A549 (cell line): ENCODE results near the gene PASK. TPM values are rescaled to one million over a fixed set of nuclear protein-coding genes. Genes with fewer than 3 reads are reported as not detected.

Source experiments
- ATAC-seq, 2 experiments: fragments of 200-7000 bp in 1 of 2; fragments of >200 bp in 1 of 2; cut with Nextera tagmentation in 1 of 2; cut with Tn5 transposase in 1 of 2; 3 replicates each; pipeline versions ENCODE4 v1.8.0 to v1.9.1; 2018 to 2020; ENCODE audit warnings: mild to moderate bottlenecking in 1 of 2, moderate library complexity in 1 of 2
- CTCF ChIA-PET: fragments of 300-600 bp; sonication (Branson Sonifier 250); formaldehyde crosslinking; extraction: SDS; loops from one replicate; lab custom pipeline; 2021; ENCODE audit warnings: antibody characterized with exemption, inconsistent platforms; lab: Yijun Ruan, JAX
- POLR2A ChIA-PET: fragments of 350-600 bp; formaldehyde crosslinking; extraction: SDS; loops from one replicate; lab custom pipeline; 2021; ENCODE audit warnings: antibody characterized with exemption, inconsistent platforms; lab: Yijun Ruan, JAX
- DNase-seq, 2 experiments: peaks; one replicate each; pipeline versions ENCODE4 v3.0.0 to v3.0.0-alpha.2; 2011 to 2016; ENCODE audit warnings: low read depth in 1 of 2, low spot score in 1 of 2
- FAIRE-seq: peaks from 2 replicates; lab custom pipeline; 2011; peaks lifted over from hg19 to GRCh38; lab: Jason Lieb, UNC
- H3K27ac ChIP-seq, 2 experiments: fragments of >200 bp; sonication (Bioruptor Twin); formaldehyde crosslinking; 3 replicates each; pipeline ENCODE4 v1.5.1; 2016 to 2017
- H3K4me1 ChIP-seq: fragments of >200 bp; sonication (Bioruptor Twin); formaldehyde crosslinking; 3 replicates; pipeline ENCODE4 v1.6.1; 2016
- H3K4me2 ChIP-seq: fragments of >200 bp; sonication (Bioruptor Twin); formaldehyde crosslinking; 3 replicates; pipeline ENCODE4 v1.6.1; 2016
- H3K4me3 ChIP-seq: fragments of >200 bp; sonication (Bioruptor Twin); formaldehyde crosslinking; 3 replicates; pipeline ENCODE4 v1.5.1; 2016
- H3K9me3 ChIP-seq: fragments of >200 bp; sonication (Bioruptor Twin); formaldehyde crosslinking; 3 replicates; pipeline ENCODE4 v1.6.1; 2016
- ATOH8 ChIP-seq: fragments of 250-450 bp; sonication (Bioruptor Pico); IDR thresholded peaks from 2 replicates; pipeline ENCODE4 v1.5.0; 2020; ENCODE audit warnings: low read depth, mild to moderate bottlenecking, moderate library complexity
- BCL3 ChIP-seq: fragments of >200 bp; sonication (Bioruptor Twin); formaldehyde crosslinking; IDR thresholded peaks from 3 replicates; pipeline ENCODE4 v1.6.1; 2016
- CBX8 ChIP-seq: fragments of 200-600 bp; sonication (generic); IDR thresholded peaks from 2 replicates; pipeline ENCODE4 v1.6.1; 2016
- CHD2 ChIP-seq: fragments of 150-350 bp; IDR thresholded peaks from 2 replicates; pipeline ENCODE4 v1.6.1; 2014; ENCODE audit warnings: low read length; ENCODE audit not compliant: partially characterized antibody
- E2F6 ChIP-seq: IDR thresholded peaks from 2 replicates; pipeline ENCODE4 v1.6.1; 2012; ENCODE audit warnings: low read depth, borderline replicate concordance
- EHF ChIP-seq: fragments of 250-450 bp; sonication (Bioruptor Pico); IDR thresholded peaks from 2 replicates; pipeline ENCODE4 v1.5.0; 2020; ENCODE audit warnings: mild to moderate bottlenecking
- FOXS1 ChIP-seq: fragments of 250-450 bp; sonication (Bioruptor Pico); IDR thresholded peaks from 2 replicates; pipeline ENCODE4 v1.5.0; 2020; ENCODE audit warnings: mild to moderate bottlenecking, moderate library complexity
- HMGXB4 ChIP-seq: fragments of 250-450 bp; sonication (Bioruptor Pico); IDR thresholded peaks from 2 replicates; pipeline ENCODE4 v1.5.0; 2021; ENCODE audit warnings: mild to moderate bottlenecking, moderate library complexity, borderline replicate concordance
- HOXA7 ChIP-seq: fragments of 250-450 bp; sonication (Bioruptor Pico); IDR thresholded peaks from 2 replicates; pipeline ENCODE4 v1.5.0; 2020; ENCODE audit warnings: mild to moderate bottlenecking, moderate library complexity
- HOXB13 ChIP-seq: fragments of 250-450 bp; sonication (Bioruptor Pico); IDR thresholded peaks from 2 replicates; pipeline ENCODE4 v1.5.0; 2020; ENCODE audit warnings: low read depth, mild to moderate bottlenecking, moderate library complexity
- JUN ChIP-seq, 2 experiments: fragments of >200 bp; sonication (Bioruptor Twin); formaldehyde crosslinking; IDR thresholded peaks; 2 replicates in 1 of 2; 3 replicates in 1 of 2; pipeline ENCODE4 v1.6.1; 2016 to 2017
- NPAS2 ChIP-seq: fragments of 250-450 bp; sonication (Bioruptor Pico); IDR thresholded peaks from 2 replicates; pipeline ENCODE4 v1.8.0; 2022; ENCODE audit warnings: mild to moderate bottlenecking, moderate library complexity, borderline replicate concordance
- POLR2A ChIP-seq: IDR thresholded peaks from 2 replicates; pipeline ENCODE4 v1.6.1; 2012; ENCODE audit warnings: mild to moderate bottlenecking, low read length
- POLR2AphosphoS2 ChIP-seq: conservative IDR thresholded peaks from 2 replicates; pipeline ENCODE4 v1.6.1; 2012; ENCODE audit warnings: low read length, improper control_type of control experiment, inconsistent platforms
- RCOR1 ChIP-seq: fragments of 150-350 bp; IDR thresholded peaks from 2 replicates; pipeline ENCODE4 v1.6.1; 2014; ENCODE audit warnings: antibody characterized with exemption, low read length, low read depth
- SMC3 ChIP-seq: fragments of >200 bp; sonication (Bioruptor Twin); formaldehyde crosslinking; IDR thresholded peaks from 3 replicates; pipeline ENCODE4 v1.6.1; 2018; ENCODE audit warnings: inconsistent platforms
- SREBF2 ChIP-seq: fragments of 450-650 bp; IDR thresholded peaks from 2 replicates; pipeline ENCODE4 v1.6.1; 2014; ENCODE audit warnings: mild to moderate bottlenecking, moderate library complexity
- ZC3H11A ChIP-seq: fragments of 450-650 bp; IDR thresholded peaks from 2 replicates; pipeline ENCODE4 v1.6.1; 2014; ENCODE audit warnings: antibody characterized with exemption, mild to moderate bottlenecking
- ZNF302 ChIP-seq: fragments of 250-450 bp; sonication (Bioruptor Pico); IDR thresholded peaks from 2 replicates; pipeline ENCODE4 v1.9.0; 2021; ENCODE audit warnings: inconsistent platforms, mild to moderate bottlenecking, moderate library complexity
- WGBS: methylation state at CpG from one replicate; pipeline ENCODE4 v1.1.6; 2017; ENCODE audit errors: missing lambda C conversion rate; 5-methylcytosine and 5-hydroxymethylcytosine counted together
- polyA plus RNA-seq, 4 experiments: library from polyadenylated mRNA; depleted of rRNA in 3 of 4; stranded (reverse); fragments of >200 nt; fragmentation: RNase III in 1 of 4; extraction: RNeasy Plus Mini Kit Qiagen cat#74134 plus additional on column Dnase treatment in 1 of 4; gene quantifications; 2 replicates in 3 of 4; 3 replicates in 1 of 4; pipeline ENCODE4 v1.2.3, GENCODE V29; 2011 to 2017
- TF ChIP-seq, protein P1 (sequence below): fragments of >200 bp; sonication (Bioruptor Twin); formaldehyde crosslinking; IDR thresholded peaks from 3 replicates; pipeline ENCODE4 v1.5.1; 2016

The PASK gene
- polyA plus RNA-seq, 2 of the 4 experiments (the other 2 are of a cell fraction): 7.4 to 12.4 TPM

GRCh38 chr2:241091201-241091600 lies 58.1 kb downstream of the PASK start:
- H3K4me2 ChIP-seq: no peak overlapping the region
- TF ChIP-seq BCL3: no peak
- TF ChIP-seq JUN (IDR thresholded peaks at IDR 0.05): no peak
- TF ChIP-seq HOXB13: no peak
- no peak for TF ChIP-seq ZNF302
- no peak for TF ChIP-seq EHF (CRISPR knock-in tag)
- no peak for TF ChIP-seq HOXA7 (CRISPR knock-in tag)
- no peak for TF ChIP-seq NPAS2 (CRISPR knock-in tag)
- TF ChIP-seq POLR2AphosphoS2: no peak
- TF ChIP-seq, protein P1, sequence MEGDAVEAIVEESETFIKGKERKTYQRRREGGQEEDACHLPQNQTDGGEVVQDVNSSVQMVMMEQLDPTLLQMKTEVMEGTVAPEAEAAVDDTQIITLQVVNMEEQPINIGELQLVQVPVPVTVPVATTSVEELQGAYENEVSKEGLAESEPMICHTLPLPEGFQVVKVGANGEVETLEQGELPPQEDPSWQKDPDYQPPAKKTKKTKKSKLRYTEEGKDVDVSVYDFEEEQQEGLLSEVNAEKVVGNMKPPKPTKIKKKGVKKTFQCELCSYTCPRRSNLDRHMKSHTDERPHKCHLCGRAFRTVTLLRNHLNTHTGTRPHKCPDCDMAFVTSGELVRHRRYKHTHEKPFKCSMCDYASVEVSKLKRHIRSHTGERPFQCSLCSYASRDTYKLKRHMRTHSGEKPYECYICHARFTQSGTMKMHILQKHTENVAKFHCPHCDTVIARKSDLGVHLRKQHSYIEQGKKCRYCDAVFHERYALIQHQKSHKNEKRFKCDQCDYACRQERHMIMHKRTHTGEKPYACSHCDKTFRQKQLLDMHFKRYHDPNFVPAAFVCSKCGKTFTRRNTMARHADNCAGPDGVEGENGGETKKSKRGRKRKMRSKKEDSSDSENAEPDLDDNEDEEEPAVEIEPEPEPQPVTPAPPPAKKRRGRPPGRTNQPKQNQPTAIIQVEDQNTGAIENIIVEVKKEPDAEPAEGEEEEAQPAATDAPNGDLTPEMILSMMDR: no peak
- no peak for TF ChIP-seq SMC3
- no peak for TF ChIP-seq E2F6
- no peak for TF ChIP-seq FOXS1 (CRISPR knock-in tag)
- TF ChIP-seq SREBF2: no peak
- TF ChIP-seq HMGXB4 (CRISPR knock-in tag): no peak
- POLR2A ChIA-PET: interaction anchor here (1.4 kb wide), 1 partner anchor 13 kb away, joined by 3 read pairs; no protein-coding TSS in a partner anchor
- CTCF ChIA-PET: interaction anchor here (0.7 kb wide), 2 partner anchors 11 to 240 kb away, joined by 3 read pairs; partner anchors contain the start of gene MTERF4
- no peak overlapping the region for H3K4me3 ChIP-seq
- no peak for DNase-seq
- ATAC-seq: no peak
- H3K4me1 ChIP-seq: peaks cover 36% of the 10 kb centered on the region
- FAIRE-seq: no peak
- H3K27ac ChIP-seq: no peak overlapping the region
- no peaks in the 10 kb centered on the region for H3K9me3 ChIP-seq
- WGBS: 94% methylated on average over 10 of the region's 10 CpGs

DNA sequence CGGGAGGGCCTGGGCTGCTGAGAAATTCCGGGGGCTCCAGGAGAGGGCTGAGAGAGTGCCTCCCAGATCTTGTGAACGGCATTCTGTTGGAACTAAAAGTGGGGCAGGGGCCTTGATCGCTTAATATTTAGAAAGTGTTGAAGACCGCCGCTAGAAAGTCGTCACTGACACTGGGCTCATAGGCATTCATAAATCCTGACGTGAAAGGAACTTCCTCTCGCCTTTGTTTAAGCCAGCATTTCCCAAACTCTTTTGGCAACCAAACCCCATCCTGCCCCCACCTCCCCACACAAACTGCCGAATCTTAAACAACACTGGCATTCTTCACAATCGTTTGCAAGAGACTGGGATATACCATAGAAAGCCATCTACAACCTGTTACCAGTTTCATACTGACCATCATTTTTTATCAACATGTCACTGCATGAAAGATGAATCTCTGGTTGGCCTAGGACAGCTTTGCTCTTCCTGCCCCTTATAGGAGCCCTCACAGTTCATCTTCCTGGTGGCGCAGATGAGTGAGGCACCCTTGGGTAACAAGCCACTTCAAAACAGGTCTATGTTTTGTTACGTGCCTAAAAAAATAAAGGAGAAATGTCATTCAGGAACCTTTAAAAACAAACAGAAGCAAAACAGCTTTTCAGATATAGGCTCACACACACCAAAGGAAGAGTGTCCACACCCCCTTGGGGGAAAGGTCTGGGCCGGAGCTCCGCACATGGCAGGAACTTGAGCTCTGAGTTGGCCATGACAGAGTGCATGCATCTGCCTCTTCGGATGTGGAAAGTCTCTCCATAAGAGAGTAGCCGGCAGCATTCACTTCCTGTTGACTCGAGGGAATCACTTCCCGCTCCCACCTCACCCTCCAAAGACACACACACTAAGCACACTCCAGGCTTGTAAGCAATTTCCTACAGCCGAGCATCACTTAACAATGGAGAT lies 60.2 kb downstream of the PASK start:
- DNase-seq (no peak), FAIRE-seq (no peak), ATAC-seq (no peak)
- H3K27ac ChIP-seq: no peak overlapping the region
- TF ChIP-seq POLR2A: no peak
- no peak for TF ChIP-seq EHF (CRISPR knock-in tag)
- TF ChIP-seq ZC3H11A: no peak
- no peak for TF ChIP-seq CBX8
- TF ChIP-seq CHD2: no peak
- TF ChIP-seq NPAS2 (CRISPR knock-in tag): no peak
- no peak for TF ChIP-seq RCOR1
- TF ChIP-seq ATOH8 (CRISPR knock-in tag): no peak
- TF ChIP-seq, all 56 proteins: peak for 0
- ChIA-PET CTCF (interaction anchor here (0.6 to 2.7 kb wide), 4 partner anchors 11 to 174 kb away, joined by 3 to 12 read pairs (median 4); no protein-coding TSS in a partner anchor), POLR2A (no interaction called here)
- Histone ChIP-seq H3K4me2 (no peak overlapping the region), H3K9me3 (no peaks in the 10 kb centered on the region), H3K4me3 (no peak overlapping the region), H3K4me1 (peaks cover 25% of the 10 kb centered on the region)
- WGBS: 95% methylated on average over 20 of the region's 20 CpGs
